GM12878 (cell line): ENCODE data around the gene ANP32A. TPM values are rescaled to one million over a fixed set of nuclear protein-coding genes. Genes with fewer than 3 reads are reported as not detected.

ENCODE experiments used
- EGR1 ChIP-seq, 2 experiments: IDR thresholded peaks; 1 replicate in 1 of 2; 2 replicates in 1 of 2; pipeline ENCODE4 v1.6.1; 2011 to 2012; ENCODE audit warnings: low read depth in 2 of 2, low read length in 2 of 2, borderline replicate concordance in 1 of 2, mild to moderate bottlenecking in 1 of 2, moderate library complexity in 1 of 2
- ETV6 ChIP-seq, 2 experiments: fragments of 450-650 bp in 1 of 2; IDR thresholded peaks in 1 of 2; conservative IDR thresholded peaks in 1 of 2; 2 replicates each; pipeline ENCODE4 v1.6.1; 2014; ENCODE audit warnings: antibody characterized with exemption in 1 of 2, borderline replicate concordance in 1 of 2, low read depth in 1 of 2, mild to moderate bottlenecking in 1 of 2, moderate library complexity in 1 of 2
- HDAC2 ChIP-seq: fragments of 200-600 bp; sonication (generic); IDR thresholded peaks from 2 replicates; pipeline ENCODE4 v1.6.1; 2017
- JUNB ChIP-seq: IDR thresholded peaks from 2 replicates; pipeline ENCODE4 v1.6.1; 2016; ENCODE audit warnings: antibody characterized with exemption, mild to moderate bottlenecking
- LARP7 ChIP-seq: fragments of 450-650 bp; IDR thresholded peaks from 2 replicates; pipeline ENCODE4 v1.6.1; 2017; ENCODE audit warnings: mild to moderate bottlenecking
- NBN ChIP-seq: fragments of 450-650 bp; IDR thresholded peaks from 2 replicates; pipeline ENCODE4 v1.6.1; 2016
- PAX8 ChIP-seq: fragments of 450-650 bp; IDR thresholded peaks from 2 replicates; pipeline ENCODE4 v1.6.1; 2017; ENCODE audit warnings: mild to moderate bottlenecking, moderate library complexity
- PML ChIP-seq: IDR thresholded peaks from 2 replicates; pipeline ENCODE4 v1.6.1; 2012; ENCODE audit warnings: low read length, inconsistent platforms
- POLR2A ChIP-seq: IDR thresholded peaks from 2 replicates; pipeline ENCODE4 v1.6.1; 2011; ENCODE audit warnings: low read depth, mild to moderate bottlenecking, low read length
- POLR2AphosphoS2 ChIP-seq: IDR thresholded peaks from 2 replicates; pipeline ENCODE4 v1.6.1; 2011; ENCODE audit warnings: low read depth, mild to moderate bottlenecking, low read length, improper control_type of control experiment, moderate library complexity
- RB1 ChIP-seq: fragments of 450-650 bp; formaldehyde crosslinking; IDR thresholded peaks from 2 replicates; pipeline ENCODE4 v1.6.1; 2017; ENCODE audit warnings: mild to moderate bottlenecking, borderline replicate concordance
- TAF1 ChIP-seq: IDR thresholded peaks from 2 replicates; pipeline ENCODE4 v1.6.1; 2011; ENCODE audit warnings: mild to moderate bottlenecking, low read depth, low read length, borderline replicate concordance
- TCF3 ChIP-seq: IDR thresholded peaks from 2 replicates; pipeline ENCODE4 v1.6.1; 2012; ENCODE audit warnings: low read depth, mild to moderate bottlenecking, low read length, borderline replicate concordance; ENCODE audit not compliant: insufficient read depth
- ZZZ3 ChIP-seq: IDR thresholded peaks from 2 replicates; pipeline ENCODE4 v1.6.1; 2011; ENCODE audit warnings: low read depth; ENCODE audit not compliant: control insufficient read depth, insufficient read length
- polyA plus RNA-seq, 11 experiments: library from polyadenylated mRNA; depleted of rRNA in 4 of 11; unstranded in 6 of 11; stranded (reverse) in 5 of 11; fragments of >200 nt; fragmentation: Nextera tagmentation in 4 of 11; fragmentation: Illumina TruSeq in 1 of 11; extraction: Ambion mirVana in 4 of 11; extraction: Trizol in 1 of 11; gene quantifications; 1 replicate in 1 of 11; 2 replicates in 10 of 11; pipeline versions ENCODE4 v1.2.1 to v1.2.3, GENCODE V29; 2011 to 2016; ENCODE audit warnings: inconsistent platforms in 2 of 11, missing spikeins in 2 of 11, low read depth in 1 of 11
- total RNA-seq, 4 experiments: library from RNA; depleted of rRNA in 3 of 4; stranded (reverse); fragments of >200 nt in 3 of 4; fragmentation: Illumina TruSeq in 1 of 4; extraction: Trizol in 1 of 4; gene quantifications; 2 replicates each; pipeline versions ENCODE4 v1.2.1 to v1.2.3, GENCODE V29; 2013 to 2021
- TF ChIP-seq, protein P1 (sequence below): fragments of 450-650 bp; formaldehyde crosslinking; IDR thresholded peaks from 2 replicates; pipeline ENCODE4 v1.4.0; 2022; ENCODE audit warnings: mild to moderate bottlenecking, moderate library complexity
- TF ChIP-seq, protein P2 (sequence below): fragments of 450-650 bp; IDR thresholded peaks from 2 replicates; pipeline ENCODE4 v1.6.1; 2014; ENCODE audit warnings: mild to moderate bottlenecking
- TF ChIP-seq, protein P3 (sequence below): fragments of 450-650 bp; IDR thresholded peaks from 2 replicates; pipeline ENCODE4 v1.6.1; 2017; ENCODE audit warnings: low read depth, mild to moderate bottlenecking, moderate library complexity
- TF ChIP-seq, protein P4 (sequence below): IDR thresholded peaks from 2 replicates; pipeline ENCODE4 v1.6.1; 2012; ENCODE audit warnings: improper control_type of control experiment, low read depth, low read length; ENCODE audit not compliant: insufficient replicate concordance

The ANP32A gene
- total and polyA plus RNA-seq, 10 of the 15 experiments (the other 5 are each of a cell fraction or from before 2014, with no cell fraction given): 29.6 to 666 (median 234) TPM

DNA sequence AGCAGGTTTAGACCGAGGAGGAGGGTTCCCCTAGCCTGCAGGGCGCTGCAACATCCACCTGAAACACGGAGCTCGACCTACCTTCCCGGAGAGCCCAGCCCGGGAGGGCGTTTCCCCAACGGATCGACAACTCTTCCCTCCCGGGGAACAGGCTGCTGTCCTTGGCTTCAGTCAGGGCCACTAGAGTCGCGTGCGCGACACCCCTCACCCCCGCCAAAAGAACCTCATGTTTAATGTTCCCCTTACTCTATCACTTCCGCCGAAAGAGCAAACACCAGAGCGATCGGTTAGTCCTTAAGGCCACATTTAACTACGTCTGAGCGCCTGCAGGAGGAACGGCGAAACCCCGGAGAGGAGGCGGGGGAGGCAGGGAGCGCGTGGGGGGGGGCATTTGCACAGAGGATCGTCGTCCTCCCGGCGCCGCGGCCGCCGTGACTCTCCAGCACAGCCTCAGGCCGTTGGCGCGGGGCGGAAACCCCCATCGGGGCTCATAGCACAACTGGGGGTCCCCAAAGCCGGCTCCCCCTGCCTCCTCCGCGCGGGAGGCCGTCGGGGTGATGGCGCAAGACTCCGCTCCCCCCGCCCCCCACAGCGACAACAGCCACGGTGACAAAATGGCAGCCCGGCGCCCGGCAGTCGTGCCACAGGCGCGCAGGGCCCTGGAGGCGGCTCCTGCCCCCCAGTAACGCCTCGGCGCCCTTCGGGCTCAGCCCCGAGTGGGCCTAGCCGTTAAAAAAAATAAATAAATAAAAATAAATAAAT, 3.2 kb downstream of the ANP32A start (continued):
- TF ChIP-seq, protein P1, sequence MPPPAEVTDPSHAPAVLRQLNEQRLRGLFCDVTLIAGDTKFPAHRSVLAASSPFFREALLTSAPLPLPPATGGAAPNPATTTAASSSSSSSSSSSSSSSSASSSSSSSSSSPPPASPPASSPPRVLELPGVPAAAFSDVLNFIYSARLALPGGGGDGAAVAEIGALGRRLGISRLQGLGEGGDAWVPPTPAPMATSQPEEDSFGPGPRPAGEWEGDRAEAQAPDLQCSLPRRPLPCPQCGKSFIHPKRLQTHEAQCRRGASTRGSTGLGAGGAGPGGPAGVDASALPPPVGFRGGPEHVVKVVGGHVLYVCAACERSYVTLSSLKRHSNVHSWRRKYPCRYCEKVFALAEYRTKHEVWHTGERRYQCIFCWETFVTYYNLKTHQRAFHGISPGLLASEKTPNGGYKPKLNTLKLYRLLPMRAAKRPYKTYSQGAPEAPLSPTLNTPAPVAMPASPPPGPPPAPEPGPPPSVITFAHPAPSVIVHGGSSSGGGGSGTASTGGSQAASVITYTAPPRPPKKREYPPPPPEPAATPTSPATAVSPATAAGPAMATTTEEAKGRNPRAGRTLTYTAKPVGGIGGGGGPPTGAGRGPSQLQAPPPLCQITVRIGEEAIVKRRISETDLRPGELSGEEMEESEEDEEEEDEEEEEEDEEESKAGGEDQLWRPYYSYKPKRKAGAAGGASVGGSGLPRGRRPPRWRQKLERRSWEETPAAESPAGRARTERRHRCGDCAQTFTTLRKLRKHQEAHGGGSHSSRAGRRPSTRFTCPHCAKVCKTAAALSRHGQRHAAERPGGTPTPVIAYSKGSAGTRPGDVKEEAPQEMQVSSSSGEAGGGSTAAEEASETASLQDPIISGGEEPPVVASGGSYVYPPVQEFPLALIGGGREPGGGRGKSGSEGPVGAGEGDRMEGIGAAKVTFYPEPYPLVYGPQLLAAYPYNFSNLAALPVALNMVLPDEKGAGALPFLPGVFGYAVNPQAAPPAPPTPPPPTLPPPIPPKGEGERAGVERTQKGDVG (CRISPR knock-in tag): no peak
- TF ChIP-seq RB1: no peak
- TF ChIP-seq ETV6 (conservative IDR thresholded peaks at IDR 0.05 in 1 of 2, IDR thresholded peaks at IDR 0.05 in 1 of 2; ENCODE audit: borderline replicate concordance in 1 of 2, low read depth in 1 of 2): no peak; a peak in 1 of 4 replicates
- TF ChIP-seq POLR2AphosphoS2: no peak
- TF ChIP-seq TAF1: peak; percentile 51; the same call in 1 of the 2 replicates
- TF ChIP-seq POLR2A: peak; percentile 82
- TF ChIP-seq PML: 0 out of 2 replicates have a peak, but pooled peaks have one; percentile 18
- TF ChIP-seq ZZZ3: no peak
- TF ChIP-seq, protein P2, sequence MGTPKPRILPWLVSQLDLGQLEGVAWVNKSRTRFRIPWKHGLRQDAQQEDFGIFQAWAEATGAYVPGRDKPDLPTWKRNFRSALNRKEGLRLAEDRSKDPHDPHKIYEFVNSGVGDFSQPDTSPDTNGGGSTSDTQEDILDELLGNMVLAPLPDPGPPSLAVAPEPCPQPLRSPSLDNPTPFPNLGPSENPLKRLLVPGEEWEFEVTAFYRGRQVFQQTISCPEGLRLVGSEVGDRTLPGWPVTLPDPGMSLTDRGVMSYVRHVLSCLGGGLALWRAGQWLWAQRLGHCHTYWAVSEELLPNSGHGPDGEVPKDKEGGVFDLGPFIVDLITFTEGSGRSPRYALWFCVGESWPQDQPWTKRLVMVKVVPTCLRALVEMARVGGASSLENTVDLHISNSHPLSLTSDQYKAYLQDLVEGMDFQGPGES: no peak
- 0 out of 3 replicates have a peak, but pooled peaks of 1 of the 2 experiments have one; percentile 41 for TF ChIP-seq EGR1 (IDR thresholded peaks at IDR 0.05; ENCODE audit: borderline replicate concordance in 1 of 2, low read depth in 2 of 2, low read length in 2 of 2)
- TF ChIP-seq LARP7: no peak
- TF ChIP-seq NBN: peak; percentile 61; the same call in 1 of the 2 replicates
- no peak for TF ChIP-seq HDAC2
- TF ChIP-seq PAX8: no peak
- TF ChIP-seq, protein P3, sequence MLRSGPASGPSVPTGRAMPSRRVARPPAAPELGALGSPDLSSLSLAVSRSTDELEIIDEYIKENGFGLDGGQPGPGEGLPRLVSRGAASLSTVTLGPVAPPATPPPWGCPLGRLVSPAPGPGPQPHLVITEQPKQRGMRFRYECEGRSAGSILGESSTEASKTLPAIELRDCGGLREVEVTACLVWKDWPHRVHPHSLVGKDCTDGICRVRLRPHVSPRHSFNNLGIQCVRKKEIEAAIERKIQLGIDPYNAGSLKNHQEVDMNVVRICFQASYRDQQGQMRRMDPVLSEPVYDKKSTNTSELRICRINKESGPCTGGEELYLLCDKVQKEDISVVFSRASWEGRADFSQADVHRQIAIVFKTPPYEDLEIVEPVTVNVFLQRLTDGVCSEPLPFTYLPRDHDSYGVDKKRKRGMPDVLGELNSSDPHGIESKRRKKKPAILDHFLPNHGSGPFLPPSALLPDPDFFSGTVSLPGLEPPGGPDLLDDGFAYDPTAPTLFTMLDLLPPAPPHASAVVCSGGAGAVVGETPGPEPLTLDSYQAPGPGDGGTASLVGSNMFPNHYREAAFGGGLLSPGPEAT: 0 out of 2 replicates have a peak, but pooled peaks have one; percentile 24
- TF ChIP-seq JUNB: no peak
- no peak for TF ChIP-seq TCF3
- TF ChIP-seq, protein P4, sequence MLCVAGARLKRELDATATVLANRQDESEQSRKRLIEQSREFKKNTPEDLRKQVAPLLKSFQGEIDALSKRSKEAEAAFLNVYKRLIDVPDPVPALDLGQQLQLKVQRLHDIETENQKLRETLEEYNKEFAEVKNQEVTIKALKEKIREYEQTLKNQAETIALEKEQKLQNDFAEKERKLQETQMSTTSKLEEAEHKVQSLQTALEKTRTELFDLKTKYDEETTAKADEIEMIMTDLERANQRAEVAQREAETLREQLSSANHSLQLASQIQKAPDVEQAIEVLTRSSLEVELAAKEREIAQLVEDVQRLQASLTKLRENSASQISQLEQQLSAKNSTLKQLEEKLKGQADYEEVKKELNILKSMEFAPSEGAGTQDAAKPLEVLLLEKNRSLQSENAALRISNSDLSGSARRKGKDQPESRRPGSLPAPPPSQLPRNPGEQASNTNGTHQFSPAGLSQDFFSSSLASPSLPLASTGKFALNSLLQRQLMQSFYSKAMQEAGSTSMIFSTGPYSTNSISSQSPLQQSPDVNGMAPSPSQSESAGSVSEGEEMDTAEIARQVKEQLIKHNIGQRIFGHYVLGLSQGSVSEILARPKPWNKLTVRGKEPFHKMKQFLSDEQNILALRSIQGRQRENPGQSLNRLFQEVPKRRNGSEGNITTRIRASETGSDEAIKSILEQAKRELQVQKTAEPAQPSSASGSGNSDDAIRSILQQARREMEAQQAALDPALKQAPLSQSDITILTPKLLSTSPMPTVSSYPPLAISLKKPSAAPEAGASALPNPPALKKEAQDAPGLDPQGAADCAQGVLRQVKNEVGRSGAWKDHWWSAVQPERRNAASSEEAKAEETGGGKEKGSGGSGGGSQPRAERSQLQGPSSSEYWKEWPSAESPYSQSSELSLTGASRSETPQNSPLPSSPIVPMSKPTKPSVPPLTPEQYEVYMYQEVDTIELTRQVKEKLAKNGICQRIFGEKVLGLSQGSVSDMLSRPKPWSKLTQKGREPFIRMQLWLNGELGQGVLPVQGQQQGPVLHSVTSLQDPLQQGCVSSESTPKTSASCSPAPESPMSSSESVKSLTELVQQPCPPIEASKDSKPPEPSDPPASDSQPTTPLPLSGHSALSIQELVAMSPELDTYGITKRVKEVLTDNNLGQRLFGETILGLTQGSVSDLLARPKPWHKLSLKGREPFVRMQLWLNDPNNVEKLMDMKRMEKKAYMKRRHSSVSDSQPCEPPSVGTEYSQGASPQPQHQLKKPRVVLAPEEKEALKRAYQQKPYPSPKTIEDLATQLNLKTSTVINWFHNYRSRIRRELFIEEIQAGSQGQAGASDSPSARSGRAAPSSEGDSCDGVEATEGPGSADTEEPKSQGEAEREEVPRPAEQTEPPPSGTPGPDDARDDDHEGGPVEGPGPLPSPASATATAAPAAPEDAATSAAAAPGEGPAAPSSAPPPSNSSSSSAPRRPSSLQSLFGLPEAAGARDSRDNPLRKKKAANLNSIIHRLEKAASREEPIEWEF: no peak
